Measurements from ENCODE around the gene ASAP2. TPM values are rescaled to one million over a fixed set of nuclear protein-coding genes. Genes with fewer than 3 reads are reported as not detected.

The ASAP2 gene
- total RNA-seq, 2 experiments from 2014 or later, result 0.27 TPM; not detected in 1

DNA sequence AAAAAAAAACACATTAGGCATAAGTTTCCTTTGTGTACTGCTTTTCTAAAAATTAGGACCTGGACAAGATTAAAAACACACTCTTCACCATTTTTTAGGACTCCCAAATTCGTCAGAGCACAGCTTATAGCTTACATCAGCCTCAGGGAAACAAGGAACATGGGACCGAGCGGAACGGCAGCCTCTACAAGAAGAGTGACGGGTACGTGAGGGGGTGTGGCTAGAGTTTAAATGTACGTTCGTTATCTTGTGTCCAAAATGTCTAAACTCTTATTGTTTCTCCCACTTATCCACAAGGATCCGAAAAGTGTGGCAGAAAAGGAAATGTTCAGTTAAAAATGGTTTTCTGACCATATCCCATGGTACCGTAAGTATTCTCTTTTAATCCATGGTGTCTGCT is 137.8 kb downstream of the ASAP2 start:
- CTCF ChIA-PET (ENCODE audit: unreplicated experiment), result no interaction called here
- POLR2A ChIA-PET, result interaction anchor here (1.0 kb wide), 1 partner anchor 15 kb away, joined by 3 read pairs; no protein-coding TSS in a partner anchor

DNA sequence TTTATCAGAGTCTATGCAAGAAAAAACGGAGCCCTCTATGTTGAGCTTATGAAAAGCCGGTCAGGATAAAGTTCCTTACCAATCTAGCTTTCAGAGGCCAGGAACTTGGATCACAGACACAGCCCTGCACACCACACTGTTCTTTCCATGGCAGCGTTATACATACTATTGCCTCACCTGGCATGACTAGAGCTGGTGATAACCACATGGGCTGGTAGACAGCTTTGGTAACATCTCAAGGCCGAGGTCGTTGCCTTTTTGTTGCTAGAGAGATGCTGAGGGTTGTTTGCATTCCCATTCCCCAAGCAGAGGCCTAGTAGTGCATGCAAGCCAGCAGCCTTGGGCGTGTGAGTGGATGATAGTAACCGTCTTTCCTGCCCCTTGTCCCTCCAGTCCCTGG is 138.7 kb downstream of the ASAP2 start:
- Histone ChIP-seq H3K4me1 (ENCODE audit: insufficient read depth, low read length, poor library complexity, severe bottlenecking) (no peaks in the 10 kb centered on the region), H3K4me2 (ENCODE audit: low read length) (no peak overlapping the region), H3K27ac (ENCODE audit: low read depth, low read length, poor library complexity, severe bottlenecking) (no peak overlapping the region), H3K9me2 (ENCODE audit: insufficient read depth, low read length) (no peaks in the 10 kb centered on the region), H2AFZ (ENCODE audit: low read length) (no peak overlapping the region), H3K9me3 (ENCODE audit: low read length) (no peaks in the 10 kb centered on the region), H3K4me3 (ENCODE audit: low read depth, low read length, poor library complexity, severe bottlenecking) (no peak overlapping the region), H4K20me1 (ENCODE audit: insufficient read depth, low read length) (no peaks in the 10 kb centered on the region), H3K36me3 (ENCODE audit: insufficient read depth, low read length) (no peaks in the 10 kb centered on the region), H3K79me2 (ENCODE audit: insufficient read depth, low read depth, low read length) (no peaks in the 10 kb centered on the region)
- CTCF ChIA-PET (ENCODE audit: unreplicated experiment), result no interaction called here
- DNase-seq (ENCODE audit: low spot score), result no peak
- no TSS peak for BruUV-seq (replicated peaks)
- intact Hi-C loops (cut with micrococcal nuclease; ENCODE audit: unreplicated experiment), result no loop called here
- TF ChIP-seq, protein P1, sequence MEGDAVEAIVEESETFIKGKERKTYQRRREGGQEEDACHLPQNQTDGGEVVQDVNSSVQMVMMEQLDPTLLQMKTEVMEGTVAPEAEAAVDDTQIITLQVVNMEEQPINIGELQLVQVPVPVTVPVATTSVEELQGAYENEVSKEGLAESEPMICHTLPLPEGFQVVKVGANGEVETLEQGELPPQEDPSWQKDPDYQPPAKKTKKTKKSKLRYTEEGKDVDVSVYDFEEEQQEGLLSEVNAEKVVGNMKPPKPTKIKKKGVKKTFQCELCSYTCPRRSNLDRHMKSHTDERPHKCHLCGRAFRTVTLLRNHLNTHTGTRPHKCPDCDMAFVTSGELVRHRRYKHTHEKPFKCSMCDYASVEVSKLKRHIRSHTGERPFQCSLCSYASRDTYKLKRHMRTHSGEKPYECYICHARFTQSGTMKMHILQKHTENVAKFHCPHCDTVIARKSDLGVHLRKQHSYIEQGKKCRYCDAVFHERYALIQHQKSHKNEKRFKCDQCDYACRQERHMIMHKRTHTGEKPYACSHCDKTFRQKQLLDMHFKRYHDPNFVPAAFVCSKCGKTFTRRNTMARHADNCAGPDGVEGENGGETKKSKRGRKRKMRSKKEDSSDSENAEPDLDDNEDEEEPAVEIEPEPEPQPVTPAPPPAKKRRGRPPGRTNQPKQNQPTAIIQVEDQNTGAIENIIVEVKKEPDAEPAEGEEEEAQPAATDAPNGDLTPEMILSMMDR (conservative IDR thresholded peaks at IDR 0.05; ENCODE audit: low read length), result no peak
- no peak for TF ChIP-seq EZH2phosphoT487 (IDR thresholded peaks at IDR 0.05; ENCODE audit: borderline replicate concordance, low read depth, low read length)
- POLR2A ChIA-PET, result interaction anchor here (1.0 kb wide), 1 partner anchor 16 kb away, joined by 3 read pairs; no protein-coding TSS in a partner anchor

More for the DNA sequence above, 137.8 kb downstream of the ASAP2 start:
- Histone ChIP-seq H3K79me2 (ENCODE audit: insufficient read depth, low read depth, low read length) (no peaks in the 10 kb centered on the region), H2AFZ (ENCODE audit: low read length) (no peak overlapping the region), H3K27ac (ENCODE audit: low read depth, low read length, poor library complexity, severe bottlenecking) (no peak overlapping the region), H4K20me1 (ENCODE audit: insufficient read depth, low read length) (no peaks in the 10 kb centered on the region), H3K4me1 (ENCODE audit: insufficient read depth, low read length, poor library complexity, severe bottlenecking) (no peaks in the 10 kb centered on the region), H3K9me3 (ENCODE audit: low read length) (no peaks in the 10 kb centered on the region), H3K36me3 (ENCODE audit: insufficient read depth, low read length) (no peaks in the 10 kb centered on the region), H3K4me3 (ENCODE audit: low read depth, low read length, poor library complexity, severe bottlenecking) (no peak overlapping the region), H3K9me2 (ENCODE audit: insufficient read depth, low read length) (no peaks in the 10 kb centered on the region), H3K4me2 (ENCODE audit: low read length) (no peak overlapping the region)
- DNase-seq (ENCODE audit: low spot score), result no peak
- intact Hi-C loops (cut with micrococcal nuclease; ENCODE audit: unreplicated experiment), result no loop called here
- BruUV-seq (replicated peaks), result no TSS peak
- no peak for TF ChIP-seq EZH2phosphoT487 (IDR thresholded peaks at IDR 0.05; ENCODE audit: borderline replicate concordance, low read depth, low read length)
- TF ChIP-seq, protein P1 (conservative IDR thresholded peaks at IDR 0.05; ENCODE audit: low read length), result no peak

GRCh38 chr2:9345997-9346396 is 139.4 kb downstream of the ASAP2 start:
- no peaks in the 10 kb centered on the region for H4K20me1 ChIP-seq (ENCODE audit: insufficient read depth, low read length)
- no peaks in the 10 kb centered on the region for H3K4me1 ChIP-seq (ENCODE audit: insufficient read depth, low read length, poor library complexity, severe bottlenecking)
- no peaks in the 10 kb centered on the region for H3K36me3 ChIP-seq (ENCODE audit: insufficient read depth, low read length)
- TF ChIP-seq, protein P1 (conservative IDR thresholded peaks at IDR 0.05; ENCODE audit: low read length), result no peak
- no peak for TF ChIP-seq EZH2phosphoT487 (IDR thresholded peaks at IDR 0.05; ENCODE audit: borderline replicate concordance, low read depth, low read length)
- DNase-seq (ENCODE audit: low spot score), result no peak
- ChIA-PET POLR2A (interaction anchor here (0.6 kb wide), 1 partner anchor 1879 kb away, joined by 5 read pairs; no protein-coding TSS in a partner anchor), CTCF (ENCODE audit: unreplicated experiment) (no interaction called here)
- no peaks in the 10 kb centered on the region for H3K9me3 ChIP-seq (ENCODE audit: low read length)
- intact Hi-C loops (cut with micrococcal nuclease; ENCODE audit: unreplicated experiment), result no loop called here
- H3K9me2 ChIP-seq (ENCODE audit: insufficient read depth, low read length), result no peaks in the 10 kb centered on the region
- no peaks in the 10 kb centered on the region for H3K79me2 ChIP-seq (ENCODE audit: insufficient read depth, low read depth, low read length)
- no peak overlapping the region for H3K4me2 ChIP-seq (ENCODE audit: low read length)
- no TSS peak for BruUV-seq (replicated peaks)
- H3K27ac ChIP-seq (ENCODE audit: low read depth, low read length, poor library complexity, severe bottlenecking), result no peak overlapping the region
- H2AFZ ChIP-seq (ENCODE audit: low read length), result no peak overlapping the region
- no peak overlapping the region for H3K4me3 ChIP-seq (ENCODE audit: low read depth, low read length, poor library complexity, severe bottlenecking)
